CD14-positive monocyte (primary cell): Measurements from ENCODE around the gene FBXL16. TPM values are rescaled to one million over a fixed set of nuclear protein-coding genes. Genes with fewer than 3 reads are reported as not detected.

Experiments used
- DNase-seq, 3 donors: peaks; one replicate each; pipeline ENCODE4 v3.0.0-alpha.2; 2011 to 2022
- H2AFZ ChIP-seq: 2 replicates; pipeline ENCODE4 v1.6.0; 2012; ENCODE audit warnings: mild to moderate bottlenecking, low read depth, low read length, inconsistent platforms; ENCODE audit not compliant: insufficient read depth, poor library complexity, severe bottlenecking
- H3K27ac ChIP-seq, 2 donors: 1 replicate in 1 of 2; 2 replicates in 1 of 2; pipeline ENCODE4 v1.5.1; 2012 to 2013; ENCODE audit warnings: low read length in 2 of 2, control low read depth in 1 of 2, inconsistent platforms in 1 of 2, low read depth in 1 of 2, mild to moderate bottlenecking in 1 of 2
- H3K27me3 ChIP-seq, 2 donors: one replicate each; pipeline versions ENCODE4 v1.6.0 to v1.6.1; 2011 to 2013; ENCODE audit warnings: low read length in 2 of 2; ENCODE audit not compliant: control insufficient read depth in 2 of 2, insufficient read depth in 2 of 2
- H3K36me3 ChIP-seq, 2 donors: replicated peaks in 1 of 2; 1 replicate in 1 of 2; 2 replicates in 1 of 2; pipeline versions ENCODE4 v1.5.1 to v1.6.1; 2012 to 2013; ENCODE audit warnings: low read length in 2 of 2, control low read depth in 1 of 2, inconsistent platforms in 1 of 2, mild to moderate bottlenecking in 1 of 2; ENCODE audit not compliant: insufficient read depth in 2 of 2, control insufficient read depth in 1 of 2
- H3K4me1 ChIP-seq, 2 donors: 1 replicate in 1 of 2; 2 replicates in 1 of 2; pipeline versions ENCODE4 v1.5.1 to v1.6.1; 2012 to 2013; ENCODE audit warnings: low read length in 2 of 2, control low read depth in 1 of 2, inconsistent platforms in 1 of 2, mild to moderate bottlenecking in 1 of 2, moderate library complexity in 1 of 2; ENCODE audit not compliant: insufficient read depth in 2 of 2, control insufficient read depth in 1 of 2
- H3K4me2 ChIP-seq: replicated peaks from 2 replicates; pipeline ENCODE3; 2012; ENCODE audit warnings: low read length, moderate library complexity, mild to moderate bottlenecking; ENCODE audit not compliant: poor library complexity, severe bottlenecking; ENCODE audit errors: extremely low read depth
- H3K4me3 ChIP-seq, 3 experiments: fragments of 200-600 bp in 1 of 3; sonication (generic) in 1 of 3; replicated peaks in 1 of 3; 1 replicate in 2 of 3; 2 replicates in 1 of 3; pipeline ENCODE4 v1.5.1; 2011 to 2013; ENCODE audit warnings: low read length in 3 of 3, mild to moderate bottlenecking in 3 of 3, control low read depth in 2 of 3, low read depth in 2 of 3, inconsistent platforms in 1 of 3, moderate library complexity in 1 of 3
- H3K79me2 ChIP-seq: 2 replicates; pipeline ENCODE4 v1.6.0; 2012; ENCODE audit warnings: mild to moderate bottlenecking, control low read depth, inconsistent platforms, low read length, moderate library complexity; ENCODE audit not compliant: insufficient read depth
- H3K9ac ChIP-seq: 2 replicates; pipeline ENCODE4 v1.6.0; 2017; ENCODE audit warnings: low read length, mild to moderate bottlenecking; ENCODE audit not compliant: insufficient read depth, poor library complexity, severe bottlenecking
- H3K9me3 ChIP-seq, 2 donors: replicated peaks in 1 of 2; 1 replicate in 1 of 2; 2 replicates in 1 of 2; pipeline versions ENCODE4 v1.5.1 to v1.6.1; 2012 to 2013; ENCODE audit warnings: low read length in 2 of 2, control low read depth in 1 of 2; ENCODE audit not compliant: control insufficient read depth in 1 of 2, insufficient read depth in 1 of 2
- H4K20me1 ChIP-seq: 2 replicates; pipeline ENCODE4 v1.6.0; 2012; ENCODE audit warnings: mild to moderate bottlenecking, low read length, control low read depth, moderate library complexity; ENCODE audit not compliant: insufficient read depth
- H3K27ac Mint-ChIP-seq, 7 donors: one replicate each; pipeline ENCODE4 v1.8.0; 2020; ENCODE audit warnings: mild to moderate bottlenecking in 7 of 7, mixed read lengths in 7 of 7, moderate library complexity in 6 of 7, inconsistent platforms in 2 of 7
- H3K27me3 Mint-ChIP-seq, 3 donors: one replicate each; pipeline ENCODE4 v1.8.0; 2021 to 2022; ENCODE audit warnings: low read depth in 3 of 3, mild to moderate bottlenecking in 3 of 3, mixed read lengths in 3 of 3, moderate library complexity in 3 of 3, inconsistent platforms in 1 of 3
- H3K36me3 Mint-ChIP-seq, 2 donors: one replicate each; pipeline ENCODE4 v1.8.0; 2020; ENCODE audit warnings: mixed read lengths in 2 of 2, inconsistent platforms in 1 of 2, mild to moderate bottlenecking in 1 of 2
- H3K4me1 Mint-ChIP-seq: one replicate; pipeline ENCODE4 v1.8.0; 2020; ENCODE audit warnings: mild to moderate bottlenecking, mixed read lengths
- H3K4me3 Mint-ChIP-seq, 2 donors: one replicate each; pipeline ENCODE4 v1.8.0; 2020; ENCODE audit warnings: mild to moderate bottlenecking in 2 of 2, mixed read lengths in 2 of 2, moderate library complexity in 1 of 2
- H3K9me3 Mint-ChIP-seq, 7 donors: one replicate each; pipeline ENCODE4 v1.8.0; 2020 to 2022; ENCODE audit warnings: mixed read lengths in 7 of 7, mild to moderate bottlenecking in 6 of 7, moderate library complexity in 6 of 7, inconsistent platforms in 2 of 7
- CTCF ChIP-seq: fragments of 200-600 bp; IDR thresholded peaks from one replicate; pipeline ENCODE4 v1.8.0; 2022; ENCODE audit warnings: antibody characterized with exemption, mild to moderate bottlenecking
- WGBS: methylation state at CpG from one replicate; pipeline ENCODE4 v1.1.5; 2013; ENCODE audit warnings: missing lambda C conversion rate; ENCODE audit not compliant: insufficient coverage; 5-methylcytosine and 5-hydroxymethylcytosine counted together
- intact Hi-C, 2 donors: fragments of 100-400 bp; cut with micrococcal nuclease; formaldehyde crosslinking; loops; one replicate each; pipeline versions ENCODE4 v1.15.0 to v1.15.1; 2023
- polyA plus RNA-seq, 3 donors: library from polyadenylated mRNA; depleted of rRNA in 1 of 3; unstranded in 2 of 3; stranded (reverse) in 1 of 3; fragments of 300-500 nt in 2 of 3; fragments of >200 nt in 1 of 3; fragmentation: Illumina TruSeq in 2 of 3; gene quantifications; 1 replicate in 2 of 3; 2 replicates in 1 of 3; pipeline ENCODE4 v1.2.3, GENCODE V29; 2012 to 2021

The FBXL16 gene
- polyA plus RNA-seq, 3 donors: 0.28 to 1.0 (median 0.49) TPM

DNA sequence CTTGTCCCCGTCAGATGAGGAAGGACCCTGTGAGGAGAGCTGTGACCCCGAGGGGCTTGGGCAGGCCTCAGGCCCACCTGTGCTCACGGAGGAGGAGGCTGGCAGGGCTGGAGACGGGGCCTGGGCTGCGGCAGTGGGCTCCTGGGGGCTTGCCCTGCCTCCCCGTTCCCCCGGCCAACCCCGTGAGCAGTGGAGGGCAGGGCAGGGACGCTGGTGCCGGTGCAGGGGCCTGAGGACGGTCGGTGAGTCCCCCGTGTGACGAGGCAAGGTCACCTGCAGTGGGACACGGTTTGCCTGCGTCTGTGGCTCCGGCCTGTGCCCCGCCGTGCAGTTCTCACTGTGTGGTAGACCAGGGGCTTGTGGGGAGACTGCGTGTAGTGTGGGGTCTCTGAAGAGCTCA lies 46.0 kb downstream of the FBXL16 start:
- H3K27ac Mint-ChIP-seq: no peak overlapping the region
- H3K9ac ChIP-seq: no peak overlapping the region
- no peaks in the 10 kb centered on the region for H4K20me1 ChIP-seq
- intact Hi-C loops: loop anchor here (2.0 to 5.0 kb wide), 2 partner anchors 23 to 82 kb away; partner anchors contain the start of gene METTL26 (in 2 of the 2)
- H3K9me3 Mint-ChIP-seq: no peaks in the 10 kb centered on the region
- peaks cover 11 to 16% of the 10 kb centered on the region in 2 donors for H3K4me1 ChIP-seq
- H3K4me2 ChIP-seq: no peak overlapping the region
- no peaks in the 10 kb centered on the region for H3K9me3 ChIP-seq
- no peak overlapping the region for H3K27ac ChIP-seq
- DNase-seq: no peak
- no peak overlapping the region for H3K4me3 Mint-ChIP-seq
- peaks cover 0 to 3% (median 0%) of the 10 kb centered on the region in 3 donors for H3K27me3 Mint-ChIP-seq
- H3K36me3 ChIP-seq: no peaks in the 10 kb centered on the region
- H3K4me3 ChIP-seq: no peak overlapping the region
- no peaks in the 10 kb centered on the region for H3K27me3 ChIP-seq
- H3K4me1 Mint-ChIP-seq: peaks cover 10% of the 10 kb centered on the region
- 83% methylated on average over 12 of the region's 20 CpGs for WGBS
- no peaks in the 10 kb centered on the region for H3K79me2 ChIP-seq
- peaks cover 0 to 6% of the 10 kb centered on the region in 2 donors for H3K36me3 Mint-ChIP-seq
- TF ChIP-seq CTCF: no peak
- no peak overlapping the region for H2AFZ ChIP-seq

DNA sequence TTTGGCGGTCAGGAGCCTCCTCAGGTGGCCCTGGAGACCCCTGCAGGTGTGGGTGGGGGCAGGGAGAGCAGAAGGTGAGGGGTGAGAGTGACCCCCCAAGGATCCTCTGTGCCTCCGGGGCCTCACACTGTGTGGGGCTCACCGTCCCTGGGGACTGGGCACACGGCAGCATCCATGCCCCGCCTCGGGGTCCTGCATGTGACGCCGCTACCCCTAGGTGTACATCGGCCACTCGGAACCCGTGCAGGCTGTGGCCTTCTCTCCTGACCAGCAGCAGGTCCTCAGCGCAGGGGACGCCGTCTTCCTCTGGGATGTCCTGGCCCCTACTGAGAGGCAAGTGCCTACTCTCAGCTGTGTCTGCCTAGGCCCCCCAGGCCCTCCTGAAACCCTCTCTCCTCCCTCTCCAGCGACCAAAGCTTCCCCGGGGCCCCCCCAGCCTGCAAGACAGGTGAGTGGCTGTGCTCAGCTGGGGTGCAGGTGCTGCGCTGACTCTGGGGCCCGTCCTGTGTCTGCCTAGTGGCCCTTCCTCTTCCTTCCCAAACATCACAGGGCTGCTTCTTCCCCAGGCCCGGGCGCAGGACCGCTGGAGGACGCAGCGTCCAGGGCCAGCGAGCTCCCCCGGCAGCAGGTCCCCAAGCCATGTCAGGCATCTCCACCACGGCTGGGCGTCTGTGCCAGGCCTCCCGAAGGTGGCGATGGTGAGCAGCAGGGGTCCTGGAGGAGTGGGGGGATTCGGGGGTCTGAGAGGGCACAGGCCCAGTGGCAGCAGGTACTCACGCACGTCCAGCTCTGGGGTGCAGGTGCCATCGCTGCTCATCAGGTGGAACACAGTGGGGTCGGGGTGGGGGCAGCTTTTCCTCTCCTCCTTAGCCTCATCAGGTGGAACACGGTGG lies 46.7 kb downstream of the FBXL16 start:
- no peak overlapping the region for H3K4me2 ChIP-seq
- no peak for DNase-seq
- intact Hi-C loops: no loop called here
- no peak overlapping the region for H3K27ac ChIP-seq
- no peak overlapping the region for H2AFZ ChIP-seq
- peaks cover 10% of the 10 kb centered on the region for H3K4me1 Mint-ChIP-seq
- H3K27me3 Mint-ChIP-seq: peaks cover 0 to 3% (median 0%) of the 10 kb centered on the region in 3 donors
- H3K79me2 ChIP-seq: no peaks in the 10 kb centered on the region
- peaks cover 0 to 10% of the 10 kb centered on the region in 2 donors for H3K36me3 Mint-ChIP-seq
- H3K9ac ChIP-seq: no peak overlapping the region
- H3K27ac Mint-ChIP-seq: no peak overlapping the region
- H3K4me1 ChIP-seq: peaks cover 11 to 16% of the 10 kb centered on the region in 2 donors
- H3K4me3 Mint-ChIP-seq: no peak overlapping the region
- no peaks in the 10 kb centered on the region for H4K20me1 ChIP-seq
- no peaks in the 10 kb centered on the region for H3K9me3 ChIP-seq
- no peak overlapping the region for H3K4me3 ChIP-seq
- TF ChIP-seq CTCF: no peak
- WGBS: 96% methylated on average over 31 of the region's 35 CpGs
- no peaks in the 10 kb centered on the region for H3K27me3 ChIP-seq
- no peaks in the 10 kb centered on the region for H3K9me3 Mint-ChIP-seq
- no peaks in the 10 kb centered on the region for H3K36me3 ChIP-seq
